DMS53 treated with DMSO at 0.1 percent for 48 hours (cell line): ENCODE data around the gene REEP2.
"Not testable (repeated sequence)": the region's sequence is repeated elsewhere in the genome, so short reads cannot be mapped to it uniquely, and the experiment has no call there.

Source experiments
- DNase-seq: peaks from one replicate; lab custom pipeline; 2025; ENCODE audit not compliant: unreplicated experiment; lab: John Stamatoyannopoulos, UW

The REEP2 gene

GRCh38 chr5:138466125-138466899, 27.5 kb downstream of the REEP2 start:
- DNase-seq, result peak; percentile 82

DNA sequence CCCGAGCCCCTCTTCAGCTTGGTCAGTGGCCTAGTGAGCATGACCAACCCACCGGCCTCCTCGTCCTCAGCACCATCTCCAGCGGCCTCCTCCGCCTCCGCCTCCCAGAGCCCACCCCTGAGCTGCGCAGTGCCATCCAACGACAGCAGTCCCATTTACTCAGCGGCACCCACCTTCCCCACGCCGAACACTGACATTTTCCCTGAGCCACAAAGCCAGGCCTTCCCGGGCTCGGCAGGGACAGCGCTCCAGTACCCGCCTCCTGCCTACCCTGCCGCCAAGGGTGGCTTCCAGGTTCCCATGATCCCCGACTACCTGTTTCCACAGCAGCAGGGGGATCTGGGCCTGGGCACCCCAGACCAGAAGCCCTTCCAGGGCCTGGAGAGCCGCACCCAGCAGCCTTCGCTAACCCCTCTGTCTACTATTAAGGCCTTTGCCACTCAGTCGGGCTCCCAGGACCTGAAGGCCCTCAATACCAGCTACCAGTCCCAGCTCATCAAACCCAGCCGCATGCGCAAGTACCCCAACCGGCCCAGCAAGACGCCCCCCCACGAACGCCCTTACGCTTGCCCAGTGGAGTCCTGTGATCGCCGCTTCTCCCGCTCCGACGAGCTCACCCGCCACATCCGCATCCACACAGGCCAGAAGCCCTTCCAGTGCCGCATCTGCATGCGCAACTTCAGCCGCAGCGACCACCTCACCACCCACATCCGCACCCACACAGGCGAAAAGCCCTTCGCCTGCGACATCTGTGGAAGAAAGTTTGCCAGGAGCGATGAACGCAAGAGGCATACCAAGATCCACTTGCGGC, 28.2 kb downstream of the REEP2 start:
- no peak for DNase-seq

DNA sequence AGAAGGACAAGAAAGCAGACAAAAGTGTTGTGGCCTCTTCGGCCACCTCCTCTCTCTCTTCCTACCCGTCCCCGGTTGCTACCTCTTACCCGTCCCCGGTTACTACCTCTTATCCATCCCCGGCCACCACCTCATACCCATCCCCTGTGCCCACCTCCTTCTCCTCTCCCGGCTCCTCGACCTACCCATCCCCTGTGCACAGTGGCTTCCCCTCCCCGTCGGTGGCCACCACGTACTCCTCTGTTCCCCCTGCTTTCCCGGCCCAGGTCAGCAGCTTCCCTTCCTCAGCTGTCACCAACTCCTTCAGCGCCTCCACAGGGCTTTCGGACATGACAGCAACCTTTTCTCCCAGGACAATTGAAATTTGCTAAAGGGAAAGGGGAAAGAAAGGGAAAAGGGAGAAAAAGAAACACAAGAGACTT, 28.9 kb downstream of the REEP2 start:
- no peak for DNase-seq

DNA sequence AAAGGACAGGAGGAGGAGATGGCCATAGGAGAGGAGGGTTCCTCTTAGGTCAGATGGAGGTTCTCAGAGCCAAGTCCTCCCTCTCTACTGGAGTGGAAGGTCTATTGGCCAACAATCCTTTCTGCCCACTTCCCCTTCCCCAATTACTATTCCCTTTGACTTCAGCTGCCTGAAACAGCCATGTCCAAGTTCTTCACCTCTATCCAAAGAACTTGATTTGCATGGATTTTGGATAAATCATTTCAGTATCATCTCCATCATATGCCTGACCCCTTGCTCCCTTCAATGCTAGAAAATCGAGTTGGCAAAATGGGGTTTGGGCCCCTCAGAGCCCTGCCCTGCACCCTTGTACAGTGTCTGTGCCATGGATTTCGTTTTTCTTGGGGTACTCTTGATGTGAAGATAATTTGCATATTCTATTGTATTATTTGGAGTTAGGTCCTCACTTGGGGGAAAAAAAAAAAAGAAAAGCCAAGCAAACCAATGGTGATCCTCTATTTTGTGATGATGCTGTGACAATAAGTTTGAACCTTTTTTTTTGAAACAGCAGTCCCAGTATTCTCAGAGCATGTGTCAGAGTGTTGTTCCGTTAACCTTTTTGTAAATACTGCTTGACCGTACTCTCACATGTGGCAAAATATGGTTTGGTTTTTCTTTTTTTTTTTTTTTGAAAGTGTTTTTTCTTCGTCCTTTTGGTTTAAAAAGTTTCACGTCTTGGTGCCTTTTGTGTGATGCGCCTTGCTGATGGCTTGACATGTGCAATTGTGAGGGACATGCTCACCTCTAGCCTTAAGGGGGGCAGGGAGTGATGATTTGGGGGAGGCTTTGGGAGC, 29.5 kb downstream of the REEP2 start:
- no peak for DNase-seq

- DNase-seq, result no peak
Observed at GRCh38 chr5:138468966-138469539, 30.2 kb downstream of the REEP2 start.

DNA sequence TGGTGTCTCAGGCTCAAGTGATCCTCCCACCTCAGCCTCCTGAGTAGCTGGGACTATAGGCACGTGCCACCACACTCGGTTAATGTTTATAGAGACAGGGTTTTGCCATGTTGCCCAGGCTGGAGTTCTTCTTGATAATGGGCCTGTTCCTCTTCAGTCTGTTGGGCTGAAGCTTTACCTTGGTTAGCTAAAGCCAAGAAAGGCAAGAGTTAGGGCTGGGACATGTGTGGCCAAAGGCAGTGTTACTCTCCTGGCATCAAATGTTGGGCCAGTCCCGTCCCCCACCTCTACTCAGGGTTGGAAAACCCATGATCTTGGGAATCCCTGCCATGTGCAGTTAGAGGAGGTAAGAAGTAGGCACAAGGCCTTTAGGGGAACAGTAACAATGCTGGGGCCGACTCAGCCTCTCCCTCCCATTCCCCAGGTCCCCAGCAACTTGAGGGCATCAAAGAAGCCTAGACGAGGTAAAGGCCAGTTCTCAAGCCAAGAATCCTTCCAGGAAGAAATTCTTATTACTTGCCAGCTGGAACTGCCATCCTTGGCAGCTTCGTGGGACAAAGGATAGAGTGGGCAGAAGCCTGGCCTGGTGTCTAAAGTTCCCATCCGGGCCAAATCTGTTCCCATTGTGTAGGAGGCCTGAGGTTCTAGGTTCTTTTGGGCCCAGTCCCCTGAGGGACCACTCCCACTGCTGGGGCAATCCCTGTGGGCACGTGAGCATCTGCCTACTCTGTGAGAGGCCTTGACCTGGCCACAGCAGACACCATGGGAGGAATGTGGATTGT, 30.9 kb downstream of the REEP2 start:
- DNase-seq, result no peak

DNA sequence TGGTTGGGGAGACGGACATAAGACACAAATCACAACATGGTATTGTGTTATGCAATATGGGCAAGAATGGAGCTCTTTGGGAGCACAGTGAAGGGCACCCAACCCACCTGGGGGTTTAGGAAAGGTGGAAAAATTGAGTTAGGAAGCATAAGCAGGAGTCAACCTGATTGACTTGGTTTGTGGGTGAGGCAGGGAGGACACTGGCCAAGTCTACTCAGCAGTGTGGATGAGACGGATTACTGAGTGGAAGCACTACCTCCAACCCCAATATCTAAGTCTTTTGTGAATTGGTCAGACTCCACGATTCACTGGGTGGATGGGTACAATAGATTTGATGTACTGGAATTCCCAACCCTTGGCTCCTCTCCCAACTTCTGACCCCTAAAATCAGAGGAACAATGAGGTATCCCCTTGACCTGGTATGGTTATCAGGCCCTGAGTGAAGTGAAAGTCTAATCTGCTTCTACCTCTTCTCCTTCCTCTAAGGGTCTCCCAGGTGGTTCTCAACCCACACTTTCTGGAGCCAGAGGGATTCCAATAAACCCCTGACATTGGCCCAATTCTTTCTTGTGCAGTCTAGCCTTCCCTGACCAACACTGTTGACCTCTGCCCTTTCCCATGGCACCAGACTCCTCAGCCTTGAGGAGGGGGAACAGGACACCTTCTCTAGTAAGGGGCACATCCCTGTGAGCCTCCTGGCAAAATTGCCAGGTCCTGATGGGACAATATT, 31.6 kb downstream of the REEP2 start:
- no peak for DNase-seq

DNA sequence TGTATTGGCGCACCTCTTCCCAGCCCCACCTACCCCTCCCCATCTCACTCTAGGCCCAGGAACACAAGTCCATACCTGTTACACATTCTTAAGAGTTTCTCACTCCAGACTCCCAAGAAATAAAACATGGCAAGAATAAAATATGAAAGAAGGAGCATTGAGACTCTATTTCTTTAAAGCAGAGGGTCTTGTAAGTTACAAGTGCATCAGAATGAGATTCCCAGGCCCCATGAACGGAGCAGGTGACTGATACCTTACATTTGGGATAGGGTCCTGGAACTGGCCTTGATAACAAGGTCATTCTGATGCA, 32.1 kb downstream of the REEP2 start:
- no peak for DNase-seq

GRCh38 chr5:138472353-138472752, 33.5 kb downstream of the REEP2 start:
- DNase-seq, result no peak

DNA sequence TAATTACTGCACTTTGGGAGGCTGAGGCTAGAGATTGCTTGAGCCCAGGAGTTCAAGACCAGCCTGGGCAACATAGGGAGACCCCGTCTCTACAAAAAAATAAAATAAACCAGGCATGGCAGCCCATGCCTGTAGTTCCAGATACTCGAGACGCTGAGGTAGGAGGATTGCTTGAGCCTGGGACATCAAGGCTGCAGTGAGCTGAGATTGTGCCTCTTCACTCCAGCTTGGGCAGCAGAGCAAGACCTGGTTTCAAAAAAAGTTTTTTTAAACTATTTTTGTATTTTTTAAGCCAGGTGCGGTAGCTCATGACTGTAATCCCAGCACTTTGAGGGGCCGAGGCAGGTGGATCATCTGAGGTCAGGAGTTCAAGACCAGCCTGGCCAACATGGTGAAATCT, 34.3 kb downstream of the REEP2 start:
- not testable (repeated sequence) for DNase-seq

DNA sequence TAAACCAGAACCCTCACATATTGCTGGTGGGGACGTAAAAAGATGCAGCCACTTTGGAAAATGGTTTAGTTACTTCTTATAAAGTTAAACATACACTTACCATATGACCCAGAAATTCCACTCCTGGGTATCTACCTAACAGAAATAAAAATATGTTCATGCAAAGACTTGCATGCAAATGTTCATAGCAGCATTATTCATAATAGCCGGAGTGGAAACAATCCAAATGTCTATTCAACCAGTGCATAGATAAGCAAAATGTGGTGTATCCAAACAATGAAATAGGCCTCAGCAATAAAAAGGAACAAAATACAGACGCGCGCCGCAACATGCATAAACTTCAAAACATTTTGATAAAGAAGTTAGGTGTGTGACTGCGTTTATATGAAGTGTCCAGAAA, 38.1 kb downstream of the REEP2 start:
- DNase-seq, result no peak

GRCh38 chr5:138482638-138483037, 43.8 kb downstream of the REEP2 start:
- no peak for DNase-seq

DNA sequence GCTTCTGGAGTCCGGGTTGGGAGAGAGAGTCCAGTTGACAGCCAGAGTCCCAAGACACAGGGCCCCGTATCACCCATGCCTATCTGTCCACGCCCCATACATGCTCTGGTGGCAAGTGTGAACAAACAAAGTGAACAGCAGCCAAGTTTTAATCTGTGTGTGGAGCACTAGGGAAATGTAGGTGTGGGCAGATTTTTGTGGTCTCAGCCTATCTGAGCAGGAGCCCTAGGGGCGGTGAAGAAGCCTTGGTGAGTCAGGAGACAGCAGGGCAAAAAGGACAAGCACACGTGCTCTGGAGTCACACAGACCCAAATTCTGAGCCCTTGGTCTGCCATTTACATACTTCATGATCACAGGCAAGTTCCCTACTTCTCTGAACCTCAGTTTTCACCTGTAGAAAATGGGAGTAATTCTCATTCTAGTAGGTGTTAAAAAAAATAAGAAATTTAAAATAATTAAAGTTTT, 49.7 kb downstream of the REEP2 start:
- DNase-seq, result no peak

DNA sequence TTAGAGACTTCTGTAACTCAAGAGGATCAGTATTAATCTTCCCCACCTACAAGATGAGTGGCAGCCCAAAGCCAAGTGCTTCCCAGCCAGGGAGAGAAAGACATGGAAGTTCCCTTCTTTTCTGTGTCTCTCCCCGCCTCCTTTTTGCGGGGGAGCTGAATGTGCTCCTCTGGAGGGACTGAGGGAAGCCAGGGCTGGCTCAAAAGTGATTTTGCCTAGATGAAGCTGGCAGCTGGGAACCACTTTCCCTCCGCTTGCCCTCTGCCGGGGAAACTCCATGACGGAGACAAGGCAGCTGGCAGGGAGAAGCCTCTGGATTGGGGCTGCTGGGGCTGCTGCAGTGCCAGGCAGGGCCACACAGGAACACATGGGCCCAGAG, 50.8 kb downstream of the REEP2 start:
- DNase-seq, result no peak

DNA sequence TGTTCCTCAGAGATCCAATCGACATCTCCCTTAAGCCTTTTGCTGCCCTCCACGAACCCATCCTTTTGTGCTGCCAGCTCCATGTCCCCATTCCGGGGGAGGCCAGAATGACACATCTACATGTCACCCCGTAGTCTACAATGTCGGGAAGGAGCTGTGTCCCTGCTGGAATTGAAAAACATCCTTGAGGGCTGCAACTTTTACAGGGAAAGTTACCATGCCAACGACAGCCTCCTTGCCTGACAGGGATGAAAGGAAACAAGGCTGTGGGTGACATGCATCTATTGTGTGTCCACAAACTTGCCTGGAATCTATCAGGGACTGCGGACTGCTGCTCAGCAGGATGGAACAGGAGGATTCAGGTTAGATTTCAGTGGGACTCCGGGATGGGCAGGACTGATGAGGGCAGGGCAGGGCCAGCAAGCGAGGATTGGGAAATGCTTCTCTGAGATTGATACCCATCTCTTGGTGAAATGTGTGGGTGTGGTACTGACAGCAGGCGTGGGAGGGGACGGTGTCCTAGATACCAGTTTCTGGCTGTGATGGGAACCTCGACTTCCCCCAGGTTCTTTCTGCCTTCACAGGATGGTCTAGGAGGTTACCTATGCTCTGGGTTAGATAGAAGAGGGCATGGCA, 51.9 kb downstream of the REEP2 start:
- no peak for DNase-seq

DNA sequence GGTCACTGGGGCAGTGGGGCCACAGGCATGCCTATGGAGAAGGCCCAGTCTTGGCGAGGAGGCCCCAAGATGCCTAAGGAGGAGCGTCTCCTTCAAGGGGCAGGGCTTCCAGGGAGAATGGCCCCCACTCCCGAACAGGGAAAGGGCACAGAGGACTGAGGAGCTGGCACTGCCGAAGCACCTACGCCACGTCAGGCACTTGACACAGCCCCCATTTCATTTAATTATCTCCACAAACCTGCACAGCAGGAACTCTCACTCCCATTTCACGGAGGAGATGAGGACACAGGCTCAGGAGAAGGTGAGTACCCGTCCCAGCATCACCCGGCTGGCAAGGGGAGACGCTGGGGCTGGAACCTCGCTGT, 52.4 kb downstream of the REEP2 start:
- DNase-seq, result no peak

- peak; percentile 78 for DNase-seq
Observed at GRCh38 chr5:138491669-138492559, 53.1 kb downstream of the REEP2 start.

DNA sequence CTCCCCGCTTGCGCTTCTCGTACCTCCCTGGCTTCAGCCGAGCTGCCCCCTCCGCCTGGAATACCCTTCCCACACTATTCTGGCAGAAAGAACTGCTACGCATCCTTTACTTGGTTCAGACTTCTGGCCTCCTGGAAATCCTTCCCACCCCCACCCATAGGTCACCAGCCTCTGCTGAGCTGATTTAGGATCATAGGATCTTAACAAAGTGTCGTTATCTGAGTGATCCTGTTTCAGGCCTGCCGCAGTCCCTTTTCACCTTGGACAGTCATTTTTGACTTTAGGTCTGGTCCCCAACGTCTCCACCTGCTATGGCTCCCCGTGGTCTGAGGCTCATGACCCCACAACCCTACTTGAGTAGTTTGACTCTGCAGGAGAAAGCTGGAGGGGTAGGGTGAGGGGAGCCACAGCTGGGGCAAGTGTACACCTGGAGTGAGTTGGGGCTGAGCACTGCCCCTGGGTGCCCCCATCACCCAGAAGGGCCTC, 53.7 kb downstream of the REEP2 start:
- DNase-seq, result no peak
